ENCODE data around the gene HUNK. TPM values are rescaled to one million over a fixed set of nuclear protein-coding genes. Genes with fewer than 3 reads are reported as not detected.

Gene HUNK
- total and polyA plus RNA-seq, 2 of the 8 experiments (the other 6 are each of a cell fraction or from before 2014, with no cell fraction given), result 1.9 to 10.2 TPM

- H3K56ac ChIP-seq (replicated peaks; ENCODE audit: insufficient read length, low read depth, low read length), result no peak overlapping the region
- H3K4me1 ChIP-seq (replicated peaks in 1 of 4; ENCODE audit: control insufficient read depth in 3 of 4, insufficient read depth in 4 of 4, low read length in 3 of 4), result peaks cover 4 to 17% (median 7%) of the 10 kb centered on the region in 4 experiments
- H2BK120ac ChIP-seq (replicated peaks; ENCODE audit: low read depth, low read length), result no peak overlapping the region
- no peak overlapping the region for H4K91ac ChIP-seq (replicated peaks; ENCODE audit: insufficient read length, low read length)
- POLR2A ChIA-PET (ENCODE audit: partially characterized antibody), result interaction anchor here (0.7 to 2.7 kb wide), 8 partner anchors 20 to 385 kb away, joined by 3 to 5 read pairs (median 3); partner anchors contain the start of gene SCAF4
- no peak overlapping the region for H2BK5ac ChIP-seq (ENCODE audit: low read depth, low read length)
- FAIRE-seq (no peak), DNase-seq (ENCODE audit: low read depth in 1 of 2, low spot score in 2 of 2) (peak in 1 of 2 experiments; percentile 79)
- TF ChIP-seq POLR2AphosphoS5 (IDR thresholded peaks at IDR 0.05; ENCODE audit: low read depth, low read length) (no peak), JUN (IDR thresholded peaks at IDR 0.05; ENCODE audit: low read depth, low read length) (no peak)
- H3K27me3 ChIP-seq (replicated peaks in 1 of 4; ENCODE audit: control insufficient read depth in 3 of 4, extremely low read depth in 1 of 4, insufficient read depth in 3 of 4, low read length in 3 of 4), result peaks cover 0 to 9% (median 7%) of the 10 kb centered on the region in 4 experiments; a peak in 4 of 7 replicates
- H2BK12ac ChIP-seq (ENCODE audit: low read depth, low read length), result no peak overlapping the region
- CTCF ChIA-PET (ENCODE audit: partially characterized antibody), result interaction anchor here (0.6 to 6.1 kb wide), 9 partner anchors 11 to 385 kb away, joined by 3 to 42 read pairs (median 5); no protein-coding TSS in a partner anchor
- H2BK15ac ChIP-seq (ENCODE audit: low read length), result no peak overlapping the region
- peaks cover 3% of the 10 kb centered on the region; the same call in 1 of the 2 replicates for H3K79me1 ChIP-seq (ENCODE audit: low read depth, low read length)
- no peak overlapping the region for H2AK5ac ChIP-seq (ENCODE audit: low read depth, low read length)
- peak overlapping the region in 1 of 4 experiments; percentile 36; a peak in 2 of 7 replicates for H3K9ac ChIP-seq (replicated peaks in 1 of 4; ENCODE audit: extremely low read depth in 1 of 4, low read depth in 3 of 4, low read length in 3 of 4)
- peaks cover 21% of the 10 kb centered on the region; the same call in 1 of the 2 replicates for H3K23me2 ChIP-seq (ENCODE audit: low read depth, low read length)
- H3K9me3 ChIP-seq (ENCODE audit: insufficient read depth in 2 of 2, low read depth in 1 of 2, low read length in 1 of 2), result no peaks in the 10 kb centered on the region
- H4K5ac ChIP-seq (ENCODE audit: insufficient read length, low read depth, low read length), result no peak overlapping the region
- H3K27ac ChIP-seq (ENCODE audit: low read depth, low read length), result no peak overlapping the region
- H2BK20ac ChIP-seq (ENCODE audit: low read length), result no peak overlapping the region
- H3K4me2 ChIP-seq (ENCODE audit: insufficient read depth in 1 of 2, low read depth in 2 of 2, low read length in 2 of 2), result peak overlapping the region; percentile 87 to 97
- 4% methylated on average over 30 of the region's 58 CpGs; no CpG with 5 or more reads in 1 of the 2 experiments for WGBS, 2 experiments (ENCODE audit: extremely low coverage in 1 of 2, insufficient coverage in 1 of 2, insufficient read length in 1 of 2, insufficient replicate concordance in 2 of 2, low coverage in 1 of 2, low lambda C conversion rate in 2 of 2, missing lambda C conversion rate in 1 of 2)
- no peak overlapping the region for H2AFZ ChIP-seq (ENCODE audit: low read length)
- peak overlapping the region; percentile 30; the same call in 1 of the 2 replicates for H4K8ac ChIP-seq (ENCODE audit: extremely low read depth, insufficient read depth, low read length)
- H4K20me1 ChIP-seq (replicated peaks in 1 of 2; ENCODE audit: control insufficient read depth in 1 of 2, insufficient read depth in 2 of 2, low read length in 2 of 2), result no peaks in the 10 kb centered on the region
- no peaks in the 10 kb centered on the region for H3K36me3 ChIP-seq (ENCODE audit: control insufficient read depth in 2 of 4, insufficient read depth in 4 of 4, low read length in 3 of 4)
- H3K4me3 ChIP-seq (ENCODE audit: extremely low read depth in 1 of 4, insufficient read depth in 2 of 4, low read depth in 3 of 4, low read length in 4 of 4), result peak overlapping the region; percentile 58 to 86 (median 68)
- no peak overlapping the region for H3K18ac ChIP-seq (ENCODE audit: extremely low read depth, low read length)
- H3K14ac ChIP-seq (ENCODE audit: insufficient read length), result no peak overlapping the region
- H3K79me2 ChIP-seq (ENCODE audit: control insufficient read depth in 1 of 2, insufficient read depth in 2 of 2, low read length in 2 of 2), result peaks cover 0 to 14% of the 10 kb centered on the region in 2 experiments; a peak in 2 of 4 replicates
- no peak overlapping the region for H3K4ac ChIP-seq (replicated peaks; ENCODE audit: insufficient read length, low read depth, low read length)
- no peak overlapping the region for H3K23ac ChIP-seq (ENCODE audit: insufficient read length)
These were observed 465 bp downstream of the HUNK start for GRCh38 chr21:31873275-31873695.
